HG03457 (cell line): ENCODE results near the gene CFAP58.

Experiments
- ATAC-seq: cut with Tn5 transposase; IDR thresholded peaks from one replicate; pipeline ENCODE4 v1.9.1; 2021; ENCODE audit warnings: moderate number of reproducible peaks; ENCODE audit not compliant: unreplicated experiment

CFAP58 gene

DNA sequence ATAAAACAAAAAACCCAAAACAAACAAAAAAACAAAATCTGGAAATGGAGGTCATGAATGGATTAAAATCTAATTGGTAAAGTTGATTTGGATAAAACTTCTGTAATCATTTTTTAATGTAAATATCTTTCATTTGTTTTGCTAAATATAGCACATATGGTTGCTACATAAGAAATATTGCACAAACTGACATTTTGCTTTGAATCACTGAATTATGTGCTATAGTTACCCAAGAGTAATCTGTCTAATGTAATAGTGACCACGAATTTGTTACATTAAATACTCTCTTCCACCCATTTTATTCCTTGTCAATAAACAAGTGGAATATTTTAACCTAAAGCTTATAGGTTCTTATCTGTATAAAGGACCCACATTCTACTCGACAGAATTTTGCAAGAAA lies 6.2 kb downstream of the CFAP58 start:
- no peak for ATAC-seq

DNA sequence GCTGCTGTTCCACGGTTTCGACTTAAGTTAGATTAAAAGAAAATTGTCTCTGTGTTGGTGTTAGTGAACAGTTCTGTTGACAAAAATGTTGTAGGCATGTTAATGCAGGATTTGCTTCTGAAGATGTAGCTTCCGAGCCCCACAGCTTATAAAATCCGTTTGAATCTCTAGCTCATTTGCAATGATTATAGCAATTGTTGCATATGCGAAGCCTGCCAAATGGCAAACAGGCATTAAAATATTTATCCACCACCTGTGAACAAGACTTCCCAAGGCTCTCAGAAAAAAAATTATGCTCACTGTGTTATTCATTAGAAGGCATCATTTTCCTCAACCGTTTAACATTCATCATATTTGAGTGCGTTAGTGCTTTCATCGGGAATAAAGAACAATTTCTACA lies 14.3 kb downstream of the CFAP58 start:
- no peak for ATAC-seq

DNA sequence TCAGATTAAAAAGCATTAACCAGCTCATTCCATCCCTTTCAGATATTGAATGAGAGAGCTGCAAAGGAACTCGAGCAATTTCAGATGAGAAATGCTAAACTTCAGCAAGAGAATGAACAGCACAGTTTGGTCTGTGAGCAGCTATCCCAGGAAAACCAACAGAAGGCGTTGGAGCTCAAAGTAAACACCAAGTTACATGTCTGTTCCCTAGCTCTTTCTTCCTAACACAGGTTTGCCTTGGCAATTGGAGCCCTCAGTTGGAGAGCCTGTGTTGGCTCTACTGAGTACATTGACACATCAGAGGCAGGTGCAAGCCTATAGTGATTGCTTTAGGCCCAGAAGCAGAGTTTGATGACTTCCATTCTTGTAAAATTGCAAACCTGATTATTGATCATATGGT lies 14.7 kb downstream of the CFAP58 start:
- ATAC-seq = no peak

DNA sequence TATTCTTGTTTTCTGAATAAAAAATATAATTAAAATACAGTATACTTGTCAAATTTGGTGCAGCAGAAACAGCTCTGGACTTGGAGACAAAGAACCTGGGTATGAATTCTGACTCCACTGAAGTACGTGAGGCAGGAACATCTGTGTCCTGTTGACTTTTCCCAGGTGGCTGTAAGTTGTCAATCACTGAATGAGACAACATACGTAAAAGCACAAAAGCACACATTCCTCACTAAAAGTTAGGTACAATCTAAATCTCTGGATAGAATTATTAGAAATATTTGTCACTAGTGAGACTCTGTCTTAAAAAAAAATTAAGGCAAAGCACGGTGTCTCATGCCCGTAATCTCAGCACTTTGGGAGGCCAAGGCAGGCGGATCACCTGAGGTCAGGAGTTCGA lies 18.1 kb downstream of the CFAP58 start:
- ATAC-seq = no peak

DNA sequence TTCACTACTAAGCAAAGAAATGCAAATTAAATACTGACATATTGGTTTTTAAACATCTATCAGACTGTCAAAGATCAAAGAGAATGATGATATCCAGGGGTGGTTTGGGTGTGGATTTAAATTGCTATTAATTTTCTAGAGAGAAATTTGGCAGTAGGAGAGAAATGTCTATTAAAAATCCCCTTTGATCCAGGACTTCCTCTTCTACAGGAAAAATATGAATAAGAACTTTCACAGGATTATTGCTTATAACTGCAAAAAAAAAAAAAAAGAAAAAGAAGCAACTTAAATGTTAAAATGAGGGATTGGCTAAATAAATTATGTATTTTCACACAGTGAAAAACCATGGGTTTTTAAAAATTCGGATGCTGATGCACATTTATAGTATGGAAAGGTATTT lies 21.0 kb downstream of the CFAP58 start:
- no peak for ATAC-seq

DNA sequence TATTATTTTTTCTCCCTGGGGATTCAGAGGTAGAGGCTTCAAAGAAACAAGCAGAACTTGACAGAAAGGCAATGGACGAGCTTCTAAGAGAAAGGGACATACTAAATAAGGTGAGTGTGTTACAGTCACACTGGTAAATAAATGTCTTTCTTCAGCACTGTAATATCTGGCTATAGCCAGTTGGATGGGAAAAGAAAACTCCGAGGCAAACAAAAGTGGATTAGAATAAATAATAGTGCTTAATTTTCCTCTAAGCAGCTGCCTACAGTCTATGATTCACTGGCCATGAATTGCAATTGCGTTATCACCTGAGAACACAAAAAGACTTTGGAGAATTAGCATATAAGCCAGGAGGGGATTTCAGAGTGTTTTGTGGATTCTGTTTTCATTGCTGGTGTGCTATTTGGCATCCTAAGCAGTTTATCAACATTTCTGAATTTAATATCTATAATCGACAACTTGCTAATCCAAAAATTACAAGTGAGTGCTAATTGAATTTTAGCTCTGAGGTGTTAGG lies 23.2 kb downstream of the CFAP58 start:
- ATAC-seq = no peak

DNA sequence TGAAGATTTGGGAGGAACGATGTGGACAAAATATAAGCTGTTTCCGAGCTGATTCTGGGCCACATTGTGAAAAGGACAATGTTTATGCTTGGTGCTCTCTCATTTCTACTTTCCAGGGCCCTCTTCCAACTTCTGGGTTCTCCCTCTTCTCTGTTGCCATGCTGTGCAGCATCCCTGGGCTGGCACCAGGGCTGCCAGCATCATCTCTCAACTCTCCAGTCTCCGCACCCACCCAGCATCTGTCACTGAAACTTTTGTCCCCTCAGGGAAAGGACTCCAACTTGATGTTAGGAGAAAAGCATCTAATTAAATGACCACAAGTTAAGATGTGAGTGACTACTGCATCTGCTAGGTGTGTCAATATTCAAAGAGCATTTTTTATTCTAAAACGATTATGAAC lies 26.7 kb downstream of the CFAP58 start:
- no peak for ATAC-seq

DNA sequence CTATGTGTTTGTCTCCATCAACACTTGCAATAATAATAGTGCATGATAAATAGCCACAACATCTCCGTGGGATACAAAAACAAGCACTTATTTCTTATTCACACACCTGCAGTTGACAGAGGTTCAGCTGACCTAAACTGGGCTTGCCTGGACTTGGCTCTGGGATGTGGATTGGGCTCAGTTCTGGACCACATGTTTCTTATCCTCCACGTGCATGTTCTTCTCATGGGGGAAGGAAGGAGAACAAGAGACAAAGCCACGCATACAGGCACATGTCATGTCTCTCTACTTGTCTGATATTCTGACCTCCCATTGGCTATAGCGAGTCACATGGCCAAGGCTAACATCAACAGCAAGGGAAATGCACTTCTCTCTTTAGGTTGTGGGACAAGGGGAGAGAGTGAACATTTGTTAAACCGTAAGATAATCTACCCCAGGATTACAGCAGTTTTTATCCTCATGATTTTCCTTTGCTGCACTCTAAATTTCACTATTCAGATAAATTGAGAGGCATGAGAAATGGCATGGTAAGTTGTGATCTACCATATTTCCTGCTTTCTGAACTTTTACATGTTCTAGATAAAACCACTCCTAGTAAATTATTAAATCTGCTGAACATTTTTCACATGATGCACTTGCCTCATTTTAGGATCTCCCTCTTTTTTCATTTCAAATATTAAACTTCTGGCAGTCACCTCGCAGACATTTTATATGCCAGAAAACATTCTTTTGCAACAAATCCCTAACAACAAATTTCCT lies 33.7 kb downstream of the CFAP58 start:
- ATAC-seq = peak; percentile 52

DNA sequence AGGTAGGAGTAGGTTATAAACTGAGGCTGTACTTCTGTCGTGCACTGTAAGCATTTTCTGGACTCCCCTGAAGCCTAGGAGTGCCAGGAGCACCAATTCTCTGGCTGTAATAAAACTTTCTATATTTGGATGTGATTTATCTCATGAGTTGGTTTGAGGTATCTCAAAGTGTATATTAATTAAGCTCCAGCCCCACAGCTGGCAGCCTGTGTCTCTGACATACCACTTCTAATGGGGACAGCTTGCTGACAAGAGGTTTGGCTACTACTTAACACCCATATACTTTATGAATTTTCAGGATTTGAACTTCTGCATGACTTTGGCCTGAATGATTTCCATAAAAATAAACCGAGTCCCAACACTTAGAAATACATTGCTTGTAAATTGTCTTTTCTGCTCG lies 35.2 kb downstream of the CFAP58 start:
- ATAC-seq = no peak

DNA sequence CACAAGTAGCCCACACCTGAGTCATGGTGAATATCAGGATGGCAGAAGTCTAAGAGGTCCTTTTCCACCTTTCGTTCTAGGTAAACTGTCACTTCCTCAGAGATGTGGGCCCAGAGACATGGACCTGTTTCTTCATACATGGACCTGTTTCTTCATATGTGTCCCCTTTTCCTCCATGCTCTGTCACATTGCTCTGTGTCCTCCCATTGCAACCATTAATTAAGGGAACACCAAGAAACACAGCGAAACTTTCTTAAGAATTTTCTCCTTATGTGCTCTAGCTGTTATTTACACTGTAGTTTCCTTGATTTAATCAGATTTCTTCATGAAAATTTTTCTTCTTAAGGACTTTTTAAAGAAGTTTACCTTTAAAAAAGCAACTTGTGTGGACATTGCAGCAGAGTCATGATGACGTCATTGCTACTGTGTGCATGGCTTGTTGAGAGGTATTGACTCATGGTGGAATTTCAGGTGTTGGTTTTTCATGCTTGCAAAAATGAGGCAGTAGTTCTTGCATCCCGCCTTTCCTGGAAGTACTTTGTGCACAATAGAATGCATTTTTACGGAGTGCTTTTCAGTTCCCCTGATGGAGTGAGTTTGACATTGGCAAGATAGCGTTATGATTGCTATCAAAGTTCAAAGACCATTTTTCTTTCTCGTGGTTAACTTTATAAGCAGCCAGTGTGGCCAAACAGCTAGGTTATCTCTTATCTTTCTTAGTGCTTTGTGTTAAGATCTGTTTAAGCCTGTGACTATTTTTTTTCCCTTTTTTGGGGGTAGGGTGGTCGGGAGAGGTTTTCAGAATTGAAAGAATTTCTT lies 37.7 kb downstream of the CFAP58 start:
- ATAC-seq = no peak

DNA sequence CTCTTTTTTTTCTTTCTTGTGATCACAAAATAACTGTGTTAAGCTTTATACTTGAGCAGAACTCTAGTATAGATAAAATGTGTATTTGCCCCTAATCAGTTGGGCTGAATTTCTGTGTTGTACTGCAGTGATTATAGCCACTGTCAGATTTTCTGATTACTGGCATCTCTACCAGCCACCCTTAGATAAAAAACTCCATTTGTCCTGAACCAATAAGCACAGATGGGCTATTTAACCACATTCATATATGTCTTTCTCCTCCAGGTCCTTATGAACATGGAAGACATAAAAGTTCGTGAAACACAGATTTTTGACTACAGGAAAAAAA lies 38.3 kb downstream of the CFAP58 start:
- no peak for ATAC-seq

DNA sequence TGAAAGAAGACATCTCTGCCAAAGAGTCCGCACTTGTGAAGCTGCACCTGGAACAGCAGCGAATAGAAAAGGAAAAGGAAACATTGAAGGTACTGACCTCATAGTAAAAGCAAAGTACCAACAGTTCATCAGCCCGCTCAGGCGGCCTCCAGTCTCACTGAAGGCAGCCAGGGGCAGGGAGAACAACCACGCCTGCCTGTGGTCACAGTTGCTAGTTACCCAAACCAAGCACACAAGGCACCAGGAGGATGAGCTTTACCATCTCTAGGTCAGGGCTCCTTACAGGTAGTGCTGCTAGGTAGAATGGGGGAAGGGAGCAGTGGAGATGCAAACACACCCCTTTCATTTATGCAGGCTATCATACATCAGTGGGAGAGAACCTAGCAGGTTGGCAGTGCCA lies 39.8 kb downstream of the CFAP58 start:
- ATAC-seq = no peak

DNA sequence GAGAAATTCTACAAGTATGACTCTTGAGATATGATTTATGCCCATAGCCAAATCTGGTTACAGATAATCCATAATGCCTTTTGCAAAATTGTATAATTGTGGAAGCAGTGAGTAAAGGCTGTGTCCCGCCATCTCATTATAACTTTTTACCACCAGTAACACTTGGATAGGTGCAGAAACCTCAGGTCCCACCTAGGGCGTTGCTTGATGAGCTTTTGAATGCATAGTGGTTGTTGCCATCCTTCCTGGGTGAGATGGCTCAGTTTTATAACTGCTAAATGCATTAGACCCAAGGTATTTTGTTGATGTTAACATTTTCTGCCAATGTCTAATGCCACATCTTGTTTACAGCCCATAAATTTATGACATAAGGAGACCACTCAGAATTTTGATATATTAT lies 42.9 kb downstream of the CFAP58 start:
- no peak for ATAC-seq

DNA sequence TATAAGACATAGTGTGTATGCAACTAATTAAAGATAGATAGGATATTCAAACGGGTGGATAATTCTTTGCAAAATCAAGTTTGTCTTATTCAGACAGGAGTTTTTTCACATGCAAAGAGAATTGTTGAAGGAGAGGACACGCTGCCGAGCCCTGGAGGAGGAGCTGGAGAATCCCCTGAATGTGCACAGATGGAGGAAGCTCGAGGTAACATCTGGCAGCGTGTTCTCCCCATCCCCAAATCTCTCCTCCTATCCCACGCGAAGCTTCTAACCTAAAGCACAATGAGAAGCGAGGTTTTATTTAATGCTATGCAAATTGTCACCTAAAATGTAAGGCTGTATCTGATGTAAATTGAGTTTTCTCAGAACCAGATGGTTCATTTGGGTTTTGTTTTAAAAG lies 50.0 kb downstream of the CFAP58 start:
- ATAC-seq = no peak

DNA sequence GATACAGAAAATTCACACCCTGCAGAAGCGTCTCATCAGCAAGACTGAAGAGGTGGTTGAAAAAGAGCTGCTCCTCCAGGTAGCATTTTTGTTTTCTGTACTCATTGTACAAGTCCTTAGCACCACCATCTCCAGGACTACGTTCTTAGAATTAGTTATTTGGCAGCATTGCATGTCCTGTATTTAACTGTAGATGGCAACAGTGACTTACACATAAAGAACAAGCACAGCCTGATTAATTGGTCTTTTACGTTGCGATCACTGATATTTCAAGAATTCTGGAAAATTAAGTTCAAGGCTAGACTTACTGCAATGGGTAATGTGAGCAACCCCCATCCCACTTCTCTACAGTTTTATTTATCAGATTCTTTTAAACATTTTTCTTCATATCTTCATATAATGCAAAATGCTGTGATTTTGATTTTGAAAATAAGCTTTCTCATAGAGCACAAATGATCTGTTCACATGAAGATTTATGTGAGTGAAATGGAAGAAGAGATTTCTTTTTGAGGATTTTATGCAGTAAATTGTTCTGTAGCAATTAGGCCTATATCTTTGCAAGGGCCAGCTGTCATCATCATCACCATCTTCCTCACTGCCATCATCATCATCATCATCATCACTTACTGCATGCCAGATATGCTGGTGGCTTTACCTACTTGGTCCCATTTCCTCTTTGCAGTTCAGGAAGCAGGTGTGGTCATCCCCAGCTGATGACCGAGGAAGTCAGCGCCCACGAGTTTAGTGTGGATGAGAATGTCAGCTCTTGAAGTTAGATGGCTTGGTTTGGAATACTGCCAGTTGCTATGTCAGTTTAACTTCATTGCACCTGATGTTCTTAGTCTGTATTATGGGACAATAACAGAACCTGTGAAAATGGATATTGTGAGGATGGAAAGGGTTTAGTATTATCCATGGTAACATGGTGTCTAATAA lies 53.4 kb downstream of the CFAP58 start:
- ATAC-seq = no peak

DNA sequence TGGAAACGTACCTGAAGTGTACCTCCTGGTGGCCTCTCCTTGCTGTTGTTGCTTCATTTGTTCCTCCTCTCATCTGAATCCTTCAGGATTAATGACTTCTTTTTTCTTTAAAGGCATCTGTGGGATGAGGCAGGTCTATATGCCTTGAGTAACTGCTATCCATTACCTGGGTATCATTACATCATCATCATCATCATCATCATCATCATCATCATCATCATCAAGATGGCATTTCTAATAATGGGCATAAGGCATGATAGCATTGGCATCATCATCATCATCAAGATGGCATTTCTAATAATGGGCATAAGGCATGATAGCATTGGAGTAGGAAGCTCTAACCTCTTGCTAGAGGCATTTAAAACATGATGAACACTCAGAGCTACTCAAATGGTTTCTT lies 59.9 kb downstream of the CFAP58 start:
- ATAC-seq = no peak

DNA sequence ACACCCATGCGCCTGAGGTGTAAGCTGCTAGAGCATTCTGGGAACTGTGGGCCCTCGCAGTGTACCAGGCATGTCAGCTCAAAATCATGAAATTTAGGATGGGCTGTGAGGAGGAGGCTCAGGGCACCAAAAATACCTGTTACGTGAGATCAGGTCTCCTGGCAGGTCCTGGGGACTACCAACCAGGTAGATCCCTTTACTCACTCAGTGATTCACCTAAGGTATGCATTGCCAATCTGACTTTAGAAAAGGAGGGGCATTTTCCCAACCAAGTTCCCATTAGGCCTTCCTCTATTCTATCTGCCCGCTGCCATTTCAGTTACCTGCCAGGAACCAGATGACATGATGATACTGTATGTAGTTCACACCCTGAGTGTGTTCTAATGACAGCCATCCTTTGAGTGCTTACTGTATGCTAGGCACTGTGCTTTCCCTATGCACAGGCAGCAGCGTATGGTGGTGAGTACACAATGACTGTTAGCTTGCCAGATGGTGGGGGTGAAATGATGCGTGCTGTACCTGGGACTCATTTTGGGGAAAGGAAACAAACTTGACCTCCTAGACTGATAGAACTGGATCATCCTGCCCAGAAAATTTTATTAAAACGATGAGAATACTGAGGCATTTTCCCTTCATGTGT lies 62.0 kb downstream of the CFAP58 start:
- no peak for ATAC-seq

DNA sequence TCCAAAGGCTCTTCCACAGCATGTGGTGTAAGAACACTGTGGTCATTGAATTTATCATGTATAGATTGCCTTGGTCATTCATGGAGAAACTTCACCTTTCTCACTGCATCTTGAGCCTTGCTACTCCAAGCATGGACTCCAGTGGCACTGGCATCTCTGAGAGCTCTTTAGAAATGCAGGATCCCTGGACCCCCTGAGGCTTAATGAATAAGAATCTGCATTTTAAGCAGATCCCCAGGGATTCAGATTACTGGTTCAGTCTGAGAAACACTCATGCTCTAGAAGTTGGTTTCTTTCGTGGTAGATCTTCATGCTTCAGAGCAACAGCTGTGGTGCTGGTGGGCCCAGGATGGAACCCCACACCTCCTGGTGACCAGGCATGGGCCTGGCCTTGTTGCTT lies 63.2 kb downstream of the CFAP58 start:
- no peak for ATAC-seq

DNA sequence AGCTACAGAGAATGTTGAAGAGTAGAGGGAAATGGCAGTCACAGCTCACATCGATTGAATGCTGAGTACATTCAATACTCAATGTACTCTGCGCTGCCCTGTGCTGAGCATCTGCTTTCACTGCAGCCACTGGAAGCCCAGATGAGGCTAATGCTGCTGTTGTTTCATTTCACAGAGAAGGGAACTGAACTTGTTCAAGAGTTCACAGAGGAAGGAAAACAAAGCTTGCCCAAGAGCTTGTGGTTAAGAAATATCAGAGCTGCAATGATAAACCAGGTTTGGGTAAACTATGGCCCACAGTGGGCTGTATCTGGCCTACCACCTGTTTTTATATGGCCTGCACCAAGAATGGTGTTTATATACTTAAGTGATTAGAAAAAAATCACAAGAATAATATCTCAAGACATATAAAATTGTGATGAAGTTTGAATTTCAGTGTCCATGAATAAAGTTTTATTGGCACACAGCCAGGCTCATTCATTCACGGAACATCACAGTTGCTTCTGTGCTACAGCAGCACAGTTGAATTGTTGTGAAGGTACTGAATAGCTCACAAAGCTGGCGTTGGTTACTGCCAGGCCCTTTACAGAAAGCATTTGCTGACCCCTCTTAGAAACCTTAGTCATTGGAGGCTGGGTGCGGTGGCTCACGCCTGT lies 64.1 kb downstream of the CFAP58 start:
- ATAC-seq = no peak

DNA sequence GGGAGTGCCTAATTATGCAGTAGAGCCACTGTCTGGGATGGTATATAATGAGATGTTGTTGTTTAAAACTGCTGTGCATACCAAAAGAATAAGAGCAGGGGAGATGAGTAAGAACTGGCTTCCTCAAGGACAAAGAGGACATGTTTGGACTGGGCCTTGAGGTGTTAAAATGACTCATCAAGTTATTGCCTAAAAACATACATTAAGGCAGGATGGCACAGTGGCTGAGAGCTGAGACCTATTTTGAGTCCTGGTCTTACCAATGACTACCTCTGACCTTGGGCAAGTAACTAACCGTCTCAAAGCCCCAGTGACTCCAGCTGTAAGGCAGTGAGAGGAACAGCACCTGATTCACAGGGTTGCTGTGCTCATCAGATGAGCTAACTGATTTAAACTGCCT lies 71.1 kb downstream of the CFAP58 start:
- ATAC-seq = peak; percentile 91
